Testis (tissue), 2 donors: Measurements from ENCODE around the gene AS3MT.

ENCODE experiments used
- POLR2A ChIP-seq: fragments of 450-650 bp; IDR thresholded peaks from one replicate; pipeline ENCODE4 v1.6.1; 2017; ENCODE audit warnings: antibody characterized with exemption, mild to moderate bottlenecking, moderate library complexity
- TF ChIP-seq, protein P1 (sequence below), 3 experiments: fragments of 450-650 bp in 2 of 3; fragments of 200-600 bp in 1 of 3; sonication (generic) in 1 of 3; IDR thresholded peaks; one replicate each; pipeline ENCODE4 v1.5.1; 2016 to 2019; ENCODE audit warnings: antibody characterized with exemption in 3 of 3, mild to moderate bottlenecking in 2 of 3, moderate library complexity in 1 of 3

DNA sequence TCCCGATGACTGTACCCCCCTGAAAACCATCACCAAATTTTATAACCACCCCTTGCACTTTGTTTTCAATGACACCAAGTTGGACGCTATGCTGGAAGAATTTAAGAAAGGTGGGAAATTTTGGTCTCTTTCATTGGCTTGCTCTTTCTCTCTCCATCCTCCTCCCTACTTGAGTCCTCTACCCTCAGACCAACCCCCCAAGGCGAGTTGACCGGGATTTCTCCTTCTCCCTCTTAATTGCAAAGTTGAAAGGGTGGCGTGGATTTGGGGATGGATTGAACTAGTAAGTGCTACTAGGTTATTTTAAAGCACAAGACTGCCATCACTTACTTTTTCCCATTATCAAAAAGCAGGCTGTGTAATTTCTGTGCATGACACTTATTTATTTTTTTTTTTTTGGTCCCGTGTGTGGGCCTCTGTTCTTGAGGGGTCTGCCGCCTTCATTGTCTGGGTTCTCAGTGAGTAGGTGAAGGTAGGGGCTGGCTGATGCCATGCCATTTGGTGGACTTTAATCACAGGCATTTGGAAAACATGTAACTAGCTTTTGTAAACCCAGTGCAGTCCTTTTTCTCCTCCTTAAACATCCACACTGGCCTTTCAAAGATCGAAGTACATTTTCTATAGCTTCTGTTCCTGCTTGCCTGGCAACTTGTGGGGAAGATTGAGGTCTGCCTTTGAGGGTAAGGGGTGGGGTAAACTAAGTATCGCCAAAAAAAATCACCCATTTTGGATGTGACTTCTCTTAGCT is 50.9 kb downstream of the AS3MT start:
- no peak for TF ChIP-seq POLR2A
- TF ChIP-seq, protein P1, sequence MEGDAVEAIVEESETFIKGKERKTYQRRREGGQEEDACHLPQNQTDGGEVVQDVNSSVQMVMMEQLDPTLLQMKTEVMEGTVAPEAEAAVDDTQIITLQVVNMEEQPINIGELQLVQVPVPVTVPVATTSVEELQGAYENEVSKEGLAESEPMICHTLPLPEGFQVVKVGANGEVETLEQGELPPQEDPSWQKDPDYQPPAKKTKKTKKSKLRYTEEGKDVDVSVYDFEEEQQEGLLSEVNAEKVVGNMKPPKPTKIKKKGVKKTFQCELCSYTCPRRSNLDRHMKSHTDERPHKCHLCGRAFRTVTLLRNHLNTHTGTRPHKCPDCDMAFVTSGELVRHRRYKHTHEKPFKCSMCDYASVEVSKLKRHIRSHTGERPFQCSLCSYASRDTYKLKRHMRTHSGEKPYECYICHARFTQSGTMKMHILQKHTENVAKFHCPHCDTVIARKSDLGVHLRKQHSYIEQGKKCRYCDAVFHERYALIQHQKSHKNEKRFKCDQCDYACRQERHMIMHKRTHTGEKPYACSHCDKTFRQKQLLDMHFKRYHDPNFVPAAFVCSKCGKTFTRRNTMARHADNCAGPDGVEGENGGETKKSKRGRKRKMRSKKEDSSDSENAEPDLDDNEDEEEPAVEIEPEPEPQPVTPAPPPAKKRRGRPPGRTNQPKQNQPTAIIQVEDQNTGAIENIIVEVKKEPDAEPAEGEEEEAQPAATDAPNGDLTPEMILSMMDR (IDR thresholded peaks at IDR 0.05): no peak
